ENCODE data around the gene PARP16.
"Not testable (repeated sequence)": the region's sequence is repeated elsewhere in the genome, so short reads cannot be mapped to it uniquely, and the experiment has no call there.

The PARP16 gene

DNA sequence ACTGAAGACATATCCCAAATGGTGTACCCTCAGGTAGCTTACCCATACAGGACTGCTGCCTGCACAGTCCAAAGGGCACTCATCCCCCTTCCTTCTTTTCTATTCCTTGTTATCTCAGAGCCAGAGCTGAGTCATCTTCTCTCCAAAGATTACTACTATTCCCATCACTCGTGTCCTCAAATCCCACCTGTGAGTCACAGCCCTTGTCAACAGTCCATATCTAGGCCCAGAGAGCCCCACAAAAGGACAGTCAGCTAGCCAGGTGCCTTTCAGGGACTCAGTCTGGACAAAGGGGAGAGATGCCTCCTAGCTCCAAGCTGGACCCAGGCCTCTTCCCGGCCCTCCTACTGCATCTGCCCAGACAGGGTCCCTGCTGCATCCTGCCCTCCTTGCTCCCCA is 11.0 kb downstream of the PARP16 start:
- TF ChIP-seq, protein P1, sequence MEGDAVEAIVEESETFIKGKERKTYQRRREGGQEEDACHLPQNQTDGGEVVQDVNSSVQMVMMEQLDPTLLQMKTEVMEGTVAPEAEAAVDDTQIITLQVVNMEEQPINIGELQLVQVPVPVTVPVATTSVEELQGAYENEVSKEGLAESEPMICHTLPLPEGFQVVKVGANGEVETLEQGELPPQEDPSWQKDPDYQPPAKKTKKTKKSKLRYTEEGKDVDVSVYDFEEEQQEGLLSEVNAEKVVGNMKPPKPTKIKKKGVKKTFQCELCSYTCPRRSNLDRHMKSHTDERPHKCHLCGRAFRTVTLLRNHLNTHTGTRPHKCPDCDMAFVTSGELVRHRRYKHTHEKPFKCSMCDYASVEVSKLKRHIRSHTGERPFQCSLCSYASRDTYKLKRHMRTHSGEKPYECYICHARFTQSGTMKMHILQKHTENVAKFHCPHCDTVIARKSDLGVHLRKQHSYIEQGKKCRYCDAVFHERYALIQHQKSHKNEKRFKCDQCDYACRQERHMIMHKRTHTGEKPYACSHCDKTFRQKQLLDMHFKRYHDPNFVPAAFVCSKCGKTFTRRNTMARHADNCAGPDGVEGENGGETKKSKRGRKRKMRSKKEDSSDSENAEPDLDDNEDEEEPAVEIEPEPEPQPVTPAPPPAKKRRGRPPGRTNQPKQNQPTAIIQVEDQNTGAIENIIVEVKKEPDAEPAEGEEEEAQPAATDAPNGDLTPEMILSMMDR (IDR thresholded peaks at IDR 0.05; ENCODE audit: insufficient read depth, low read length, missing control alignments), result no peak
- no peak for DNase-seq (ENCODE audit: low read depth, low spot score)
- CTCF ChIA-PET, result interaction anchor here (0.6 to 8.2 kb wide), 6 partner anchors 10 to 90 kb away, joined by 3 to 97 read pairs (median 6); partner anchors contain the start of genes CLPX and PARP16
- POLR2A ChIA-PET, result interaction anchor here (0.9 to 1.9 kb wide), 2 partner anchors 10 to 29 kb away, joined by 4 to 10 read pairs; partner anchors contain the start of gene RNU5B-1
- H3K4me3 ChIP-seq (ENCODE audit: low read depth, low read length), result no peak overlapping the region

GRCh38 chr15:65275104-65275727 is 11.5 kb downstream of the PARP16 start:
- CTCF ChIA-PET, result interaction anchor here (0.6 to 8.2 kb wide), 7 partner anchors 9 to 90 kb away, joined by 3 to 97 read pairs (median 6); partner anchors contain the start of genes CLPX and PARP16

DNA sequence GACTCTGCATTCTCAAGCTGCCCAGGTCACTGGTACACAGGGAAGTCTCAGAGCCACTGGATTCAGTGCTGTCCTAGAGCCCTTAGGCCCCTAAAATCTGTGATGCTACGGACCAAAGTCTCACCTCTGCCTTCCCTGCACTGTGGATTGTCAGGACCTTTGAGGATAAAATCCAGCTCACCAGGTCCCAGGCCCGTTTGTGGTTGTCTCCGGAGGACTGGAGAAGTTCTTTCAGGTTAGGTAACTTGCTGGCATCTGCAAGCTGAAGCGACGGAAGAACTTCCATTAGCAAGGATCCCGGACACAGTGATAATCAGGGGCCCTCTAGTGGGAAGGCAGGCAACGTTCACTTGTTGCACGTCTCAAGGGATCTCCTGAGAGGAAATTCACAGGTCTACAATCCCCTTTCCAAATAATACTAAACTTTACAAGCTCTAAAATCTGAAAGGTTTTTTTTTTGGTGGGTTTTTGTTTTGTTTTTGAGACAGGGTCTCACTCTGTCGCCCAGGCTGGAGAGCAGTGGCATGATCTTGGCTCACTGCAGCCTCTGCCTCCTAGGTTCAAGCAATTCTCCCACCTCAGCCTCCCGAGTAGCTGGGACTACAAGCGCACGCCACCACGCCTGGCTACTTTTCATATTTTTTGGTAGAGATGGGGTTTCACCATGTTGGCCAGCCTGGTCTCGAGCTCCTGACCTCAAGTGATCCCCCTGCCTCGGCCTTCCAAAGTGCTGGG is 15.7 kb downstream of the PARP16 start:
- DNase-seq (ENCODE audit: low read depth, low spot score), result peak; percentile 57
- TF ChIP-seq, protein P1 (IDR thresholded peaks at IDR 0.05; ENCODE audit: insufficient read depth, low read length, missing control alignments), result peak; percentile 81
- CTCF ChIA-PET, result interaction anchor here (0.9 to 12.8 kb wide), 25 partner anchors 9 to 237 kb away, joined by 3 to 208 read pairs (median 6); partner anchors contain the start of genes CILP, CLPX and PARP16
- H3K4me3 ChIP-seq (ENCODE audit: low read depth, low read length); POLR2A ChIA-PET: not testable (repeated sequence)

More at GRCh38 chr15:65275104-65275727, 11.5 kb downstream of the PARP16 start:
- DNase-seq (ENCODE audit: low read depth, low spot score), result no peak
- TF ChIP-seq, protein P1 (IDR thresholded peaks at IDR 0.05; ENCODE audit: insufficient read depth, low read length, missing control alignments), result no peak
- POLR2A ChIA-PET, result interaction anchor here (0.9 to 1.9 kb wide), 2 partner anchors 10 to 30 kb away, joined by 4 to 10 read pairs; partner anchors contain the start of gene RNU5B-1
- no peak overlapping the region for H3K4me3 ChIP-seq (ENCODE audit: low read depth, low read length)

DNA sequence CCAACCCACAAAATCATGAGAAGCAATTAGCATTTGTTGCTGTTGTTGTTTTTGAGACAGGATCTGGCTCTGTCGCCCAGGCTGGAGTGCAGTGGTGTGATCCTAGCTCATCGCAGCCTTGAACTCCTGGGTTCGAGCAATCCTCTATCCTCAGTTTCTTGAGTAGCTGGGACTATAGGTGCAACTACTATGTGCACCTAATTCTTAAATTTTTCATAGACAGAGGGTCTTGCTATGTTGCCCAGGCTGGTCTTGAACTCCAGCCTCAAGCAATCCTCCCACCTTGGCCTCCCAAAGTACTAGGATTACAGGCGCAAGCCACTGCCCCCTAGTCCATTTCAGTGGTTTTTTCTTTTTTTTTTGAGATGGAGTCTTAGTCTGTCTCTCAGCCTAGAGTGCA is 18.3 kb downstream of the PARP16 start:
- no peak for DNase-seq (ENCODE audit: low read depth, low spot score)
- CTCF ChIA-PET, result interaction anchor here (1.1 to 12.8 kb wide), 4 partner anchors 11 to 81 kb away, joined by 3 to 208 read pairs (median 72); partner anchors contain the start of genes CLPX and PARP16
- TF ChIP-seq, protein P1 (IDR thresholded peaks at IDR 0.05; ENCODE audit: insufficient read depth, low read length, missing control alignments), result no peak
- POLR2A ChIA-PET, result no interaction called here
- no peak overlapping the region for H3K4me3 ChIP-seq (ENCODE audit: low read depth, low read length)

- ChIA-PET CTCF (interaction anchor here (1.2 to 12.8 kb wide), 4 partner anchors 8 to 80 kb away, joined by 6 to 208 read pairs (median 10); partner anchors contain the start of genes CLPX and PARP16), POLR2A (no interaction called here)
- TF ChIP-seq, protein P1 (IDR thresholded peaks at IDR 0.05; ENCODE audit: insufficient read depth, low read length, missing control alignments), result no peak
- DNase-seq (ENCODE audit: low read depth, low spot score), result no peak
- no peak overlapping the region for H3K4me3 ChIP-seq (ENCODE audit: low read depth, low read length)
Measured at GRCh38 chr15:65266469-65266868, 20.2 kb downstream of the PARP16 start.

All from AG04449 (cell line).